HG03571 (cell line): ENCODE results near the gene ARMC9.
"Not testable (repeated sequence)": the region's sequence is repeated elsewhere in the genome, so short reads cannot be mapped to it uniquely, and the experiment has no call there.

ENCODE experiments used
- ATAC-seq: cut with Tn5 transposase; IDR thresholded peaks from one replicate; pipeline ENCODE4 v1.9.1; 2021; ENCODE audit not compliant: unreplicated experiment

Gene ARMC9

DNA sequence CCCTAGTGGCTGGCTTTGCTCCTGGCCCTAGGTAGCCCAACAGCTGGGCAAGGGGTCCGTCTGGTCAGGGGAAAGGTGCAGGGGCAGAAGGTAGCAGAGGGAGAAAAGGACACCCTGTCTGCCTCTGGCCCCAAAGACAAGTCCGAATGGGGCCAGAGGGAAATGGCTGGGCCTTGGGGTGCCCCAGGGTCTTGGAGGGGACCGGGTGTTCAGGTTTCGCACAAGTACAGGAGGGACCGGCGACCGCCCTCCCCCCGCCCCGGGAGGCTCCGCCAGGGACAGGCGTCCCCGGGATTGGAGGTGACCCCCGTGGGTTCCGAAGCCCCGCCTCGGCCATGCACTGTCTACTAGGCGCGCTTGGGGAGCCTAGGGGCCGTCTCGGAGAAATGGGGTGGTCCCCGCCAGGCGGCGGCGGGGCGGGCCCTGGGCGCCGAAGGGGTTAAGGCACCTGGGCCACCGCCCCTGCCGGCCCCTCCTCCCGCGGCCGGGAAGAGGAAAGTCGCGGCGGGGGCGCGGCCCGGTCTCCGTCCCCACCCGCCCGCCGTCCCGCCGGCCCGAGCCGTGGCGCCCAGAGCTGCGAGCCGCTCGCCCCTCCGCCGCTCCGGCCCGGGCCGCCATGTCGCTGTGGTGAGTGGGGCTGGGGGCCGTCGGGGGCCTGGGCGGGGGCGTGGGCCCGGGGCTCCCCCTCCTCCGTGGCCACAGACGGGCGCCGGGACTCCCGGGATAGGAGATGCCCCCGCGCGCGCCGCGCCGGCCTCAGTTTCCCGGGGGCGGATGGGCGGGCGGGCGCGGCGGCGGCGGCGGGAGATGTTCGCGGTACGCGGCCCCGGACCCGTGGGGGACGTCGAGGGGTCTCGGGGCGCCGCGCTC lies 197.0 kb downstream of the ARMC9 start, which contains the start of gene B3GNT7:
TSS of gene B3GNT7 (plus strand) at position 523 of the 870 bp plus-strand sequence. CDS start at position 617, 94 bp downstream.
- ATAC-seq, result no peak

DNA sequence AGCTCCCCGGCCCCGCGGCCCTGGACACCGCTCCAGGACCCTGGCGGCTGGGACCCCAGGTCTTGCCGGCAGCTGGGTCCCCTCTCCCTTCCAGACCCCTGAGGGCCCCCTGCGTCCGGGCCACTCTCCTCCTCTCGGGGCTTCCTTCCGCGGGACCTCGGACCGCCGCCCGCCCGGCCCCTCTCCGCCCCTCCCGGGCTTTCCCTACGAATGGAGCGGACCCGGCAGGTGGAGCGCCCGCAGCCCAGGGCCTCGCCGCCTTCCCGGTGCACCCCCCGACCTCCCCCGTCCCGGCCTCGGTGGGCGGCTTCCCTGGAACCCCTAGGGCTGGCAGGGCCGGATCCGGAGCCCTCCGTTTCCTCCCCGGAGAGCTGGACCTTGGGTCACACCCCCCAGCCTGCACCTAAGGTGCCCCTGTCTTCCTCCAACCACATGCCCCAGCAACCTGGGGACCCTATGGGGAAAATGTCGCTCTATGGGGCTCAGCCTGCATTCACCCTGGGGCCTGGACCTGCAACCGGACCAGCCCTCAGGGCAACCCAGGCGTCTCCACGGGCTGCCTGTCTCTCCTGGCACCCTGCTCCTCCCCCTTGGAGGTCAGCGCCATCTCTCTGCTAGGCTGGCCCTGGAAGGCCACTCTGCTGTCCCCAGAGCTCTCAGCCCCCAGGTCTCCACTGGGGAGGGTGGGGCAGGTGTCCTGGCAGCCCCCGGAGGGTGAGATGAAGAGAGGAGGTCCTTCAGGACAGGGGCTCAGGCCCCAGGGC lies 197.8 kb downstream of the ARMC9 start:
- ATAC-seq, result no peak

DNA sequence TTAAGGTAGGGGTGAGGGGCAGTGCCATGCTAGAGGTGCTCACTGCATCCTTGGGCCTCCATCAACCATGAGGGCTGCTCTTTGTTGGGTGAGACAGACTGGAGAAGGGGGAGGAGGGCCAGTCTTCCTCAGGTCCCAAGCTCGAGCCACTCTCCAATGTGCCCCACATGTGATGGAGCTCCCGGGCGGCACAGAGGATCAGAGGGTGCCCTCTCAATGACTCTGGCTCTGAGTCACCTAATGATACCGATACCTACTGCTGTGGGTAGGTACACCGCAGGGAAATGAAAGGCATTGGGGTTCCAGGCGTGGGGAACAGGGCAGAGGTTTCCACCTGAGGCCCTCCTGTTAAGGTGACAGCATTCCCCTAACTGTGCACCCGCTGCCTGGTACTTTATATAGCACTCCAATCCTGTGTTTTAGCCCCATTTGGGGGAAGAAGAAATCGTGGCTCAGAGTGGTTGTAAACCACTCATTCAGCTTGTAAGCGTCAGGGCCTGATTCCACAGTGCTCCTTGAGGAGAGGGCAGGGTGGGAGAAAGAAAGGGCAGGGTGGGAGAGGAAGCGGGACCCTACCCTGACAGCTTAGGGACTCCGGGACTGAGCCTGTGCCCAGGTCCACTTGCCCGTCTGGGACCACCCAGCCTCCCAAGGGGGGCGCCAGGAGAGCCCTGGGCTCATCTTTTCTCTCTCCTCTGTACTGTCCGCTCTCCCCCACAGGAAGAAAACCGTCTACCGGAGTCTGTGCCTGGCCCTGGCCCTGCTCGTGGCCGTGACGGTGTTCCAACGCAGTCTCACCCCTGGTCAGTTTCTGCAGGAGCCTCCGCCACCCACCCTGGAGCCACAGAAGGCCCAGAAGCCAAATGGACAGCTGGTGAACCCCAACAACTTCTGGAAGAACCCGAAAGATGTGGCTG lies 198.8 kb downstream of the ARMC9 start:
- ATAC-seq, result no peak

DNA sequence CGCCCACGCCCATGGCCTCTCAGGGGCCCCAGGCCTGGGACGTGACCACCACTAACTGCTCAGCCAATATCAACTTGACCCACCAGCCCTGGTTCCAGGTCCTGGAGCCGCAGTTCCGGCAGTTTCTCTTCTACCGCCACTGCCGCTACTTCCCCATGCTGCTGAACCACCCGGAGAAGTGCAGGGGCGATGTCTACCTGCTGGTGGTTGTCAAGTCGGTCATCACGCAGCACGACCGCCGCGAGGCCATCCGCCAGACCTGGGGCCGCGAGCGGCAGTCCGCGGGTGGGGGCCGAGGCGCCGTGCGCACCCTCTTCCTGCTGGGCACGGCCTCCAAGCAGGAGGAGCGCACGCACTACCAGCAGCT lies 199.5 kb downstream of the ARMC9 start:
- ATAC-seq, result no peak

DNA sequence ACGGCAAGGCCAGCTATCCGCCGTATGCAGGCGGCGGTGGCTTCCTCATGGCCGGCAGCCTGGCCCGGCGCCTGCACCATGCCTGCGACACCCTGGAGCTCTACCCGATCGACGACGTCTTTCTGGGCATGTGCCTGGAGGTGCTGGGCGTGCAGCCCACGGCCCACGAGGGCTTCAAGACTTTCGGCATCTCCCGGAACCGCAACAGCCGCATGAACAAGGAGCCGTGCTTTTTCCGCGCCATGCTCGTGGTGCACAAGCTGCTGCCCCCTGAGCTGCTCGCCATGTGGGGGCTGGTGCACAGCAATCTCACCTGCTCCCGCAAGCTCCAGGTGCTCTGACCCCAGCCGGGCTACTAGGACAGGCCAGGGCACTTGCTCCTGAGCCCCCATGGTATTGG lies 200.2 kb downstream of the ARMC9 start:
- ATAC-seq, result no peak

DNA sequence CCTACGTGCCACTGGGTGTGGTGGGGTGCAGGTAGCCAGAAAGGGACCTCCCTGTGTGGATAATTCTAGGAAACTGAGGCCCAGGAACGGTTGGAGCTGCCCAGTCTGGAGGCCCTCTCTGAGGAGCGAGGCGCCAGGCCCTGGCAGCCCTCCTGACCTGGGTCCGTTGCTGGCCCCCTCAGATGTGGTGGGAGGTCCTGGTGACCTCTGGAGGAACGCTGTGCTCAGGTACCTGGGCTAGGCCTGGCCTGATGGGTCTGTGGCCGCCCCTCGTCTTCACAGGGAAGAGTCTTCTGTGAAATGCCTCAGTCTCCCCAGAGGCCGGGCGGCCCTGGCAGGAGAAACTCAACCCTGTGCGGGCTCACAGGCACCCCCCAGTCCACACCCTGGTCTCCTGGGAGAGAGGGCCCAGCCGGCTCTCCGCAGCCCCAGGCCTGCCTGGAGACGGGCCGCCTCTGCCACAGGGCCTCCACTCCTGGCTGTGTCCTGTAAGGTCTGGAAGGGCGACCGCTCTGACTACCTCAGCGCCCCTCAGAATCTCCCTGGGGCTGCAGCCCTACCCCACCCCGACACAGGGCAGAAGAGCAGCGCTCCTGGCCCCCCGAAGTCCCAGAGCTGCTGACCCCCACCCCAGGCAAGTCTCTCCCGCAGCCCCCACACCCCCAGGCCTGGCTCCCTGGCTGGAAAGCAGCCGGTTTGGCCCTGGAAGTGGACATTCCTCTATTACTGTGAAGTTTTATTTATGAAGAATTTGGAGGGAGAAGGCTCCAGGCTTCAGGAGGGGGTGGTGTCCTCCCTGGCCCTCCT lies 200.8 kb downstream of the ARMC9 start:
- ATAC-seq, result no peak

DNA sequence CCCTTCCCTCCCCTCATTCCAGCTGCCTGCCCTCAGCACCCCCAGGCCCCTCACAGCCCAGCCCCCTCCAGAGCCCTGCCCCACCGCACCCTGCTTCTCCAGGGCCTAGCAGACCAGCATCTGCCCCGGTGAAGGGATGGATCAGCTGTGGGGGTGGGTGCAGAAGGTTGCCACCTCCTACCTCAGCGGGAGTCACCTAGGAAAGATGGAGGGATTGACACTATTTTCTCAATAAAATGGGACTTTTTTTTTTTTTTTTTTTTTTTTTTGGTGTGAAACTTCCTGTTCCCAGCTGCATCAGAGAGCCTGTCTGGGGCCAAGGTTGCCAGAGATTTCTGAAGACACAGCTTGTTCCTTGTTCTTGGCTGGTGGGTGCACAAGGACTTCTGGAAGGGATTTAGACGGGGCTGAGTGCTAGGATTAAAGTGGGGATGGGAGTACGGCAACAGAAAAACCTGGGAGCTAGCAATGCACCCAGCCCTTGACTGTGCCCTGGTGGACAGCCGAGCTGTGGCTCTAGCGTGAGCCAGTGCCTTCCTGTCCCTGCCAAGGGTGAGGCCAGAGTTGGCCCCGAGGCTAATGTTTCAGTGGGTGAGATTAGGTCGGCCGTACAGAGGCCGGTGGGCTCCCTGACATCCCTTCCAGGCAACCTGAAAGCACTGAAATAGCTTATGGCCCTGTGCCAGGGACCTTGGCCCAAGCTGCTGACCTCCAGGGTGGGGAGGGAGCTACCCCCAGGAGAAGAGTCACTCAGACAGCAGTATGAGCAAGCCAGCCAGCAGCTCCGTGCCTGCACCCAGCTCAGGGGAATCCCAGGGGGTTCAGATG lies 201.6 kb downstream of the ARMC9 start:
- no peak for ATAC-seq

DNA sequence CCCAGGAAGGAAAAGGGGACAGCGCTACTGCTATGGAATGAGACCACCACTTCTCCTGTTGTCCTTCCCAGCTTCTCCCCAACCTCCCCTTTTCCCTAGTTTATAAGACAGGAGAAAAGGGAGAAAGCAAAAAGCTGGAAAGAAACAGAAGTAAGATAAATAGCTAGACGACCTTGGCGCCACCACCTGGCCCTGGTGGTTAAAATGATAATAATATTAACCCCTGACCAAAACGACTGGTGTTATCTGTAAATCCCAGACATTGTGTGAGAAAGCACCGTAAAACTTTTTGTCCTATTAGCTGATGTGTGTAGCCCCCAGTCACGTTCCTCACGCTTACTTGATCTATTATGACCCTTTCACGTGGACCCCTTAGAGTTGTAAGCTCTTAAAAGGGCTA lies 202.2 kb downstream of the ARMC9 start:
- not testable (repeated sequence) for ATAC-seq

DNA sequence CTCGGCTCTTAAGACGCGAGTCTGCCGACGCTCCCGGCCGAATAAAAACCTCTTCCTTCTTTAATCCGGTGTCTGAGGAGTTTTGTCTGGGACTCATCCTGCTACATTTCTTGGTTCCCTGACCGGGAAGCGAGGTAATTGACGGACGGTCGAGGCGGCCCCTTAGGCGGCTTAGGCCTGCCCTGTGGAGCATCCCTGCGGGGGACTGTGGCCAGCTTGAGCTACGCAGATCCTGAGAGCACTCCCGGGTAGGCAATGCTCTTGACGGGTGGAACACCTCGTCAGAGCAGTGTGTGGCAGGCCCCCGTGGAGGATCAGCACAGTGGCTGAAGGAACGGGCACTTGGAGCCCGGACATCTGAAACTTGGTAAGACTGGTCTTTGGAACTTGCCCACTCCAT lies 202.7 kb downstream of the ARMC9 start:
- not testable (repeated sequence) for ATAC-seq

DNA sequence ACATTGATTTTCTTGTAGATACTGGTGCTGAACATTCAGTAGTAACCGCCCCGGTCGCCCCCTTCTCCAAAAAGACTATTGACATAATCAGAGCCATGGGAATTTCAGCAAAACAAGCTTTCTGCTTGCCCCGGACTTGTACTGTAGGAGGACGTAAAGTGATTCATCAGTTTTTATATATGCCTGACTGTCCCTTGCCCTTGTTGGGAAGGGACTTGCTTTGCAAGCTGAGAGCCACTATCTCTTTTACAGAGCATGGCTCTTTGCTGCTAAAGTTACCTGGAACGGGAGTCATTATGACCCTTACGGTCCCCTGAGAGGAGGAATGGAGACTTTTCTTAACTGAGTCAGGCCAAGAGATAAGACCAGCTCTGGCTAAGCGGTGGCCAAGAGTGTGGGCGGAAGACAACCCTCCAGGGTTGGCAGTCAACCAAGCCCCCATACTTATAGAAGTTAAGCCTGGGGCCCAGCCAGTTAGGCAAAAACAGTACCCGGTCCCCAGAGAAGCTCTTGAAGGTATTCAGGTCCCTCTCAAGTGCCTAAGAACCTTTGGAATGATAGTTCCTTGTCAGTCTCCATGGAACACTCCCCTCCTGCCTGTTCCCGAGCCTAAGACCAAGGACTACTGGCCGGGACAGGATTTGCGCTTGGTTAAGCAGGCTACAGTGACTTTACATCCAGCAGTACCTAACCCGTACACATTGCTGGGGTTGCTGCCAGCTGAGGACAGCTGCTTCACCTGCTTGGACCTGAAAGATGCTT lies 205.2 kb downstream of the ARMC9 start:
- not testable (repeated sequence) for ATAC-seq

DNA sequence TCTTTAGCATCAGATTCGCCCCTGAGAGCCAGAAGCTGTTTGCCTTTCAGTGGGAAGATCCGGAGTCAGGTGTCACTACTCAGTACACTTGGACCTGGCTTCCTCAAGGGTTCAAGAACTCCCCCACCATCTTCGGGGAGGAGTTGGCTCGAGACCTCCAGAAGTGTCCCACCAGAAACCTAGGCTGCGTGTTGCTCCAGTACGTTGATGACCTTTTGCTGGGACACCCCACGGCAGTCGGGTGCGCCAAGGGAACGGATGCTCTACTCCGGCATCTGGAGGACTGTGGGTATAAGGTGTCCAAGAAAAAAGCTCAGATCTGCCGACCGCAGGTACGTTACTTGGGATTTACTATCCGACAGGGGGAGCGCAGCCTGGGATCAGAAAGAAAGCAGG lies 205.8 kb downstream of the ARMC9 start:
- not testable (repeated sequence) for ATAC-seq

DNA sequence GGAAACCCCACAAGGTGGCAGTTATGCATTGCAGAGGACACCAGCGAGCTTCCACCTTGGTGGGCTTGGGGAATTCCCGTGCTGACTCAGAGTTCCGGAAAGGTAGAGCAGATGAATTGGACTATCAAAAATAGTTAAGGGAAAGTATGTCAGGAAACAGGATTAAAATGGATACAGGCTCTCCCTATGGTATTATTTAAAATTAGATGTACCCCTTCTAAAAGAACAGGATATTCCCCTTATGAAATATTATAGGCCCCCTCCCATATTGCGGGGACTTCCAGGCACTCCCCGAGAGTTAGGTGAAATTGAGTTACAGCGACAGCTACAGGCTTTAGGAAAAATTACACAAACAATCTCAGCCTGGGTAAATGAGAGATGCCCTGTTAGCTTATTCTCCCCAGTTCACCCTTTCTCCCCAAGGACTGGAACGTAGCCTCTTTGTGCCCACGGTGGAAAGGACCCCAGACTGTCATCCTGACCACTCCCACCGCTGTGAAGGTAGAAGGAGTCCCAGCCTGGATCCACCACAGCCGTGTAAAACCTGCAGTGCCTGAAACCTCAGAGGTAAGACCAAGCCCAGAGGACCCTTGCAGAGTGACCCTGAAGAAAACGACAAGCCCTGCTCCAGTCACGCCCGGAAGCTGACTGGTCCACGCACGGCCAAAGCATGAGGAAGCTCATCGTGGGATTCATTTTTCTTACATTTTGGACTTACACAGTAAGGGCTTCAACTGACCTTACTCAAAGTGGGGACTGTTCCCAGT lies 207.4 kb downstream of the ARMC9 start:
- not testable (repeated sequence) for ATAC-seq

DNA sequence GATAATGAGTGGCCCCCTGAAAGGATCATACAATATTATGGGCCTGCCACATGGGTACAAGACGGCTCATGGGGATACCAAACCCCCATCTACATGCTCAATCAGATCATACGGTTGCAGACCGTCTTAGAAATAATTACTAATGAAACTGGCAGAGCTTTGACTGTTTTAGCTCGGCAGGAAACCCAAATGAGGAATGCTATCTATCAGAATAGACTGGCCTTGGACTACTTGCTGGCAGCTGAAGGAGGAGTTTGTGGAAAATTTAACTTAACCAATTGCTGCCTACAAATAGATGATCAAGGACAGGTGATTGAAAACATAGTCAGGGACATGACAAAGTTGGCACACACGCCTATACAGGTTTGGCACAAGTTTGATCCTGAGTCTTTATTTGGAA lies 209.3 kb downstream of the ARMC9 start:
- ATAC-seq, result not testable (repeated sequence)

DNA sequence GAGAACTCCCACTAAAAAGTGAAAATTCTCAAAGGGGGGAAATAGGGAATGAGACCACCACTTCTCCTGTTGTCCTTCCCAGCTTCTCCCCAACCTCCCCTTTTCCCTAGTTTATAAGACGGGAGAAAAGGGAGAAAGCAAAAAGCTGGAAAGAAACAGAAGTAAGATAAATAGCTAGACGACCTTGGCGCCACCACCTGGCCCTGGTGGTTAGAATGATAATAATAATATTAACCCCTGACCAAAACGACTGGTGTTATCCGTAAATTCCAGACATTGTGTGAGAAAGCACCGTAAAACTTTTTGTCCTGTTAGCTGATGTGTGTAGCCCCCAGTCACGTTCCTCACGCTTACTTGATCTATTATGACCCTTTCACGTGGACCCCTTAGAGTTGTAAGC lies 209.9 kb downstream of the ARMC9 start:
- ATAC-seq, result not testable (repeated sequence)

DNA sequence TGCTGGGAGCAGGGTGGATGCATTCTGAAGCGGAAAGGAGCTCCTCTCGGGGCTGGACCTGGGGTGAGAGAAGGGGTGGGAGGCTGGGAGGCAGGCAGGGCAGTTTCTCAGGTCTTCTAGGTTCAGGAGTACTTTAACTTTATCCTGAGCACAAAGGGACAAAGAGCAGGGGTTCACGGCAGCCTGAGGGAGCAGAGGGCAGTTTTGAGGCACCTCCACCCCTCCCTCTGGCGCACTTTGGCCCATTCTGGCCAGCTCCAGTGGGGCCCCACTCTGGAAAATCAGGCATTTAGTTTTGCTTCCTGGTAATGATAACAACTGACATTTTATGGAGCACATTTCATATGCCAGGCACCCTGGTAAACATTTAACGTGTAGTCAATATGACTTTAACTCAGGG lies 211.3 kb downstream of the ARMC9 start:
- no peak for ATAC-seq

DNA sequence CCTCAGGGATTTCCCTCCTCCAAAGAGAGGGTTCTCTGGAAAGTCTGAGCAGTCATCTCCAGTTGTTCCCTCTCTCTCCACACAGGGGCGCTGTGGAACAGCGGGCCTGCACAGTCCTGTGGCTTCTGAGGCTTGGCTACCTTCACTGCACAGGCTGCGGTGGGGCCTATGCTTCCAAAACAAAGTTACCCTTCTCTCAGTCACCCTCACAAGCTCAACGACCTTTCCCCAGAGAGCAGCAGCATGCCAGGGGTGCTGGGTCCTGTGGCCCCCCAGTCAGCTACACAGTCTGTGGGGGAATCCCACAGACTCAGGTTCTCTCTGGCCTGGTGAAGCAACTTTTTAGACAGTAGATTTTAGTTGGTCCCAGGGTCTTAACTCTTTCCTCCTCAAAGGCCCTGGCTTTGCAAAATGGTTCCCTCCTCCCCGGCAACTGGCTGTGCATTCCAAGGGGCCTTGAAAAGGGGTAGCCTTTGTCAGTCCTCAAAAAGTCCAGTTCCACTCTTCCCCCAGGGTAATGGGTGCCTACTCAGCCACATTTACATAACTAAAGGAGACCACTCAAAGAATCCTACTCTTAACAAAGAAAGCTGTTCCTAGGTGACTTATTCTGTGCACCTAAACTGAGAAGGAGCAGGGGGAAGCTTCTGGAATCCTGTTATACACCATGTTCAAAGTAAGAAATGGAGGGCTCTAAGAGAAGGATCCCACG lies 212.0 kb downstream of the ARMC9 start:
- no peak for ATAC-seq

DNA sequence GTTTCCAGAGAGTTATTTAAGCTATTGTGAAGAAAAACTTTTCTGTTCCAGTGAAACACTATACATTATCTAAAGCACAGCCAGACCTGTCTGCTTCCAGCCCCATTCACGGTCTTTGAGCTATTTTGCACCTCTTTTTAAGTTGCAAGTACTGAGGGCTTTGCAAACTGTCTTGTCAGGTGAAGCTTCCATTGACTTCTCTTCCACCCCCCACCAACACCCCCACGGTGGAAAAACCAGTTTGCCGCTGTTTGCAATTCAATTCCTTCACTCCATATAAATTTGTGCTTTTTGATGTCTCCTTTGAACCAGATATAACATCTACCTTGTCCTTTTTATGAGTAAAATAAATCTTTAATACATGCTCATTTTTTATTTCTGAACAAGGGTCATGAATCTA lies 212.8 kb downstream of the ARMC9 start:
- no peak for ATAC-seq
